ENCODE results near the gene SEPTIN6. TPM values are rescaled to one million over a fixed set of nuclear protein-coding genes. Genes with fewer than 3 reads are reported as not detected.

SEPTIN6 gene
- total RNA-seq, 6 donors from 2014 or later = 12.3 to 27.2 (median 21.4) TPM

DNA sequence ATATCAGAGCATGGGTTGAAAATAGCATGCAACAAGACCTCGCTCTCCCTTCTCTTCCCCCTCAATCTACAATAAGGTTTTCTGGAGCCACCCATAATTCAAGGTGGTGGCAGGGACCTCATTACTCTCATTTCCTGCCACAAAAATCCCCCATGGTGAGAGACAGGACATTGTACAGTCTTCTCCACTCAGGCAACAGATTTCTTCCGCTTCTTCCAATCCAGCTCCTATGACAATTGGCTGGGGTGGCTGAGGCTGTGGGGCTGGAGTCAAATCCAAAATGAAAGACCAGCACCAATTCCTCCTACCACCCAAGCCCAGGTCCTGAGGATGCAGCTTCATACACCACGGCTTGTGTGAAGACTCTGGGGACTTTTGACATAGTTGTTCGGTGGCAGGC lies 46.5 kb downstream of the SEPTIN6 start:
- DNase-seq (no peak), ATAC-seq (ENCODE audit: low FRiP score in 2 of 2) (no peak)
- Histone ChIP-seq H3K9me3 (no peaks in the 10 kb centered on the region), H3K27ac (no peak overlapping the region), H3K27me3 (no peaks in the 10 kb centered on the region), H3K36me3 (peaks cover 0 to 3% (median 0%) of the 10 kb centered on the region in 4 donors), H3K4me1 (no peaks in the 10 kb centered on the region), H3K4me3 (no peak overlapping the region)
- 87 to 88% methylated on average over 2 to 4 of the region's 4 CpGs for WGBS, 2 donors
- TF ChIP-seq EP300 (IDR thresholded peaks at IDR 0.05) (no peak), POLR2A (IDR thresholded peaks at IDR 0.05) (no peak), POLR2AphosphoS5 (IDR thresholded peaks at IDR 0.05) (no peak), CTCF (IDR thresholded peaks at IDR 0.05) (no peak)

- no peak overlapping the region for H3K27ac ChIP-seq
- H3K27me3 ChIP-seq = no peaks in the 10 kb centered on the region
- no peak for DNase-seq
- ATAC-seq (ENCODE audit: low FRiP score in 2 of 2) = no peak
- H3K4me1 ChIP-seq = no peaks in the 10 kb centered on the region
- no peaks in the 10 kb centered on the region for H3K9me3 ChIP-seq
- TF ChIP-seq EP300 (IDR thresholded peaks at IDR 0.05) (no peak), POLR2AphosphoS5 (IDR thresholded peaks at IDR 0.05) (no peak), CTCF (IDR thresholded peaks at IDR 0.05) (no peak), POLR2A (IDR thresholded peaks at IDR 0.05) (no peak)
- H3K36me3 ChIP-seq = no peaks in the 10 kb centered on the region
- 60 to 82% methylated on average over 1 to 8 of the region's 8 CpGs for WGBS, 2 donors
- H3K4me3 ChIP-seq = no peak overlapping the region
Observed at GRCh38 chrX:119643696-119644095, 49.3 kb downstream of the SEPTIN6 start.

Small RNAs within 50 kb of the gene (small RNA-seq; reads per million reads assigned to genes)
- gene MIR766 = 1.8 to 4.3 (median 1.9) reads per million in 4 donors

Other genes with a start within 250 kb of the SEPTIN6 start
- gene SLC25A5, start 224.7 kb downstream of the SEPTIN6 start, total RNA-seq = 100 to 1,000 TPM; 180 to 494 (median 325) TPM
- 10 to 100 TPM; 22.1 to 55.5 (median 26.8) TPM for gene STEEP1, start 127.8 kb downstream of the SEPTIN6 start, total RNA-seq
- 10 to 100 TPM; 15.0 to 48.6 (median 40.8) TPM for gene UBE2A, start 118.6 kb downstream of the SEPTIN6 start, total RNA-seq
- gene NKRF, start 86.7 kb downstream of the SEPTIN6 start, total RNA-seq = 10 to 100 TPM in 1 of 6 donors, 1 to 10 TPM in 5; 3.9 to 10.5 (median 7.0) TPM
- gene SOWAHD, start 65.4 kb upstream of the SEPTIN6 start, total RNA-seq = 10 to 100 TPM in 1 of 6 donors, 1 to 10 TPM in 5; 3.2 to 11.6 (median 4.1) TPM
- 1,000 to 10,000 TPM in 4 of 6 donors, 100 to 1,000 TPM in 2; 332 to 2,261 (median 1,214) TPM for gene RPL39, start 98.5 kb upstream of the SEPTIN6 start, total RNA-seq
- gene UPF3B, start 159.8 kb upstream of the SEPTIN6 start, total RNA-seq = 10 to 100 TPM in 2 of 6 donors, 1 to 10 TPM in 4; 3.5 to 14.7 (median 7.4) TPM
- 10 to 100 TPM in 5 of 6 donors, 1 to 10 TPM in 1; 3.1 to 15.2 (median 13.3) TPM for gene RNF113A, start 178.6 kb upstream of the SEPTIN6 start, total RNA-seq
- gene NDUFA1, start 178.7 kb upstream of the SEPTIN6 start, total RNA-seq = 10 to 100 TPM; 32.5 to 76.7 (median 47.5) TPM
- gene AKAP14, start 202.7 kb upstream of the SEPTIN6 start, total RNA-seq = 10 to 100 TPM in 2 of 6 donors, 1 to 10 TPM in 2, under 1 TPM in 1, not detected in 1; 0.31 to 13.5 (median 3.0) TPM

All from upper lobe of left lung (tissue), 6 donors.